ENCODE results near the gene OR52R1.

DNA sequence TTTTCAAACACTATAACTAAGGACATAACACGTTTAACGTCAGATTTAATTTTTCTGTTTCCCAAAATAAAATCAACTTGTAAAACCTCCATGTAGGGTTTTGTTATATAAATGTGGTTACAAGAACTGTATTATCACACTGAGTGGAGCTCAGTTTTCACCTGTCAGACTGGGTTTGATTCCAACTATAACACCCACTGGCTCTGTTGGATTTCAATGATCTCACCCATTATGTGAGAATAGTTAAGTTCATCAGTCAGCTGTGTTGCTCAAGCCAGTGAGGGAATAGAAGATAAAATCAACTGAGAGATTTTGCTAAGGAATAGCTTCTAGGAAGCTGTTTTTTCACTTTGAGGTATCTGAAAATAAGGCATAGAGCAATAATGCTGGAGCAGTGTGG lies 5.1 kb upstream of the OR52R1 start:
- no peak for TF ChIP-seq CTCF (IDR thresholded peaks at IDR 0.05; ENCODE audit: low read depth, low read length)
- no peak for TF ChIP-seq POLR2A (IDR thresholded peaks at IDR 0.05; ENCODE audit: extremely low read depth, insufficient read length)
- no peak for TF ChIP-seq MAX (IDR thresholded peaks at IDR 0.05; ENCODE audit: low read depth, low read length)

All from NB4 (cell line).